H9 (cell line): ENCODE data around the gene CCDC110. TPM values are rescaled to one million over a fixed set of nuclear protein-coding genes. Genes with fewer than 3 reads are reported as not detected.
A peak's percentile ranks its signal among the peaks of the same experiment; 100 is the strongest.

Experiments used
- DNase-seq: peaks from one replicate; pipeline ENCODE4 v3.0.0-alpha.2; 2017
- H2AFZ ChIP-seq: one replicate; pipeline ENCODE4 v1.6.1; 2013; ENCODE audit warnings: mild to moderate bottlenecking, low read length, control low read depth, moderate library complexity
- H2AK5ac ChIP-seq: 2 replicates; pipeline ENCODE4 v1.6.1; 2013; ENCODE audit warnings: low read length, control low read depth, mixed read lengths; ENCODE audit not compliant: insufficient read length
- H2BK120ac ChIP-seq: one replicate; pipeline ENCODE4 v1.6.1; 2013; ENCODE audit warnings: low read depth, mild to moderate bottlenecking, low read length, control low read depth, inconsistent platforms; ENCODE audit not compliant: poor library complexity, severe bottlenecking
- H2BK12ac ChIP-seq: 2 replicates; pipeline ENCODE4 v1.6.1; 2013; ENCODE audit warnings: low read length, control low read depth, mixed read lengths, low read depth; ENCODE audit not compliant: insufficient read length
- H2BK15ac ChIP-seq: 2 replicates; pipeline ENCODE4 v1.6.1; 2013; ENCODE audit warnings: low read depth, low read length, control low read depth
- H2BK20ac ChIP-seq: one replicate; pipeline ENCODE4 v1.6.1; 2013; ENCODE audit warnings: low read depth, mild to moderate bottlenecking, low read length, control low read depth, inconsistent platforms; ENCODE audit not compliant: poor library complexity, severe bottlenecking
- H2BK5ac ChIP-seq: 2 replicates; pipeline ENCODE4 v1.6.1; 2013; ENCODE audit warnings: low read length, control low read depth, mixed read lengths; ENCODE audit not compliant: insufficient read length
- H3K14ac ChIP-seq: 2 replicates; pipeline ENCODE4 v1.6.1; 2013; ENCODE audit warnings: low read length, control low read depth; ENCODE audit not compliant: insufficient read depth
- H3K18ac ChIP-seq: 2 replicates; pipeline ENCODE4 v1.6.1; 2013; ENCODE audit warnings: low read depth, mild to moderate bottlenecking, mixed read lengths, low read length, control low read depth; ENCODE audit not compliant: insufficient read length
- H3K23ac ChIP-seq: 2 replicates; pipeline ENCODE4 v1.6.1; 2013; ENCODE audit warnings: low read length, control low read depth, mixed read lengths, low read depth; ENCODE audit not compliant: insufficient read length
- H3K23me2 ChIP-seq: 2 replicates; pipeline ENCODE4 v1.6.1; 2013; ENCODE audit warnings: low read depth, mild to moderate bottlenecking, mixed read lengths, low read length, control low read depth; ENCODE audit not compliant: insufficient read length, poor library complexity, severe bottlenecking
- H3K27ac ChIP-seq: 2 replicates; pipeline ENCODE4 v1.5.1; 2013; ENCODE audit warnings: low read length, control low read depth, mixed read lengths, low read depth; ENCODE audit not compliant: insufficient read length
- H3K27me3 ChIP-seq: 2 replicates; pipeline ENCODE4 v1.6.1; 2013; ENCODE audit warnings: low read length, control low read depth, inconsistent platforms; ENCODE audit not compliant: insufficient read depth
- H3K4ac ChIP-seq: 2 replicates; pipeline ENCODE4 v1.6.1; 2013; ENCODE audit warnings: low read depth, mild to moderate bottlenecking, control low read depth, inconsistent platforms, low read length, moderate library complexity
- H3K4me1 ChIP-seq: 2 replicates; pipeline ENCODE4 v1.6.1; 2013; ENCODE audit warnings: low read length, control low read depth, inconsistent platforms; ENCODE audit not compliant: insufficient read depth
- H3K4me2 ChIP-seq: 2 replicates; pipeline ENCODE4 v1.6.1; 2013; ENCODE audit warnings: low read length, control low read depth, mixed read lengths; ENCODE audit not compliant: insufficient read length, insufficient read depth
- H3K56ac ChIP-seq: 2 replicates; pipeline ENCODE4 v1.6.1; 2013; ENCODE audit warnings: low read depth, mild to moderate bottlenecking, mixed read lengths, low read length, control low read depth; ENCODE audit not compliant: insufficient read length
- H3K79me1 ChIP-seq: 2 replicates; pipeline ENCODE4 v1.6.1; 2013; ENCODE audit warnings: low read depth, mild to moderate bottlenecking, moderate library complexity, low read length, control low read depth, inconsistent platforms; ENCODE audit not compliant: insufficient read depth, poor library complexity, severe bottlenecking
- H3K79me2 ChIP-seq: 2 replicates; pipeline ENCODE4 v1.6.1; 2013; ENCODE audit warnings: low read length, control low read depth, inconsistent platforms; ENCODE audit not compliant: insufficient read depth
- H3K9ac ChIP-seq: 2 replicates; pipeline ENCODE4 v1.6.1; 2013; ENCODE audit warnings: low read length, control low read depth, mixed read lengths; ENCODE audit not compliant: insufficient read length; ENCODE audit errors: extremely low read depth
- H3K9me3 ChIP-seq: one replicate; pipeline ENCODE4 v1.6.1; 2013; ENCODE audit warnings: low read depth, low read length, inconsistent platforms; ENCODE audit not compliant: control insufficient read depth
- H3T11ph ChIP-seq: one replicate; pipeline ENCODE4 v1.6.1; 2013; ENCODE audit warnings: mild to moderate bottlenecking, low read length, control low read depth, inconsistent platforms
- H4K20me1 ChIP-seq: one replicate; pipeline ENCODE4 v1.6.1; 2013; ENCODE audit not compliant: control insufficient read depth, insufficient read length, insufficient read depth
- H4K5ac ChIP-seq: 2 replicates; pipeline ENCODE4 v1.6.1; 2013; ENCODE audit warnings: low read depth, mild to moderate bottlenecking, mixed read lengths, low read length, control low read depth; ENCODE audit not compliant: insufficient read length
- H4K8ac ChIP-seq: replicated peaks from 2 replicates; pipeline ENCODE4 v1.6.1; 2013; ENCODE audit warnings: low read length, control low read depth, mixed read lengths, low read depth; ENCODE audit not compliant: insufficient read length
- H4K91ac ChIP-seq: 2 replicates; pipeline ENCODE4 v1.6.1; 2013; ENCODE audit warnings: low read depth, mild to moderate bottlenecking, moderate library complexity, mixed read lengths, low read length, control low read depth; ENCODE audit not compliant: insufficient read length
- H3K27ac Mint-ChIP-seq, 3 experiments: 2 replicates in 2 of 3; 3 replicates in 1 of 3; pipeline ENCODE4 v1.8.0; 2020 to 2021; ENCODE audit warnings: mixed read lengths in 3 of 3, mild to moderate bottlenecking in 1 of 3, moderate library complexity in 1 of 3
- H3K27me3 Mint-ChIP-seq: 2 replicates; pipeline ENCODE4 v1.8.0; 2021; ENCODE audit warnings: low read depth, mild to moderate bottlenecking, moderate library complexity, mixed read lengths
- H3K36me3 Mint-ChIP-seq, 3 experiments: 2 replicates in 2 of 3; 3 replicates in 1 of 3; pipeline ENCODE4 v1.8.0; 2020 to 2021; ENCODE audit warnings: low read depth in 3 of 3, mixed read lengths in 3 of 3; ENCODE audit not compliant: insufficient read depth in 1 of 3
- H3K4me1 Mint-ChIP-seq, 2 experiments: 2 replicates each; pipeline ENCODE4 v1.8.0; 2020; ENCODE audit warnings: mixed read lengths in 2 of 2
- H3K4me3 Mint-ChIP-seq, 2 experiments: 2 replicates in 1 of 2; 3 replicates in 1 of 2; pipeline ENCODE4 v1.8.0; 2020 to 2021; ENCODE audit warnings: mild to moderate bottlenecking in 2 of 2, mixed read lengths in 2 of 2, moderate library complexity in 1 of 2
- H3K9me3 Mint-ChIP-seq, 2 experiments: 2 replicates in 1 of 2; 3 replicates in 1 of 2; pipeline ENCODE4 v1.8.0; 2020; ENCODE audit warnings: mild to moderate bottlenecking in 2 of 2, mixed read lengths in 2 of 2, moderate library complexity in 1 of 2
- CTCF ChIP-seq: fragments of 200-600 bp; sonication (generic); conservative IDR thresholded peaks from 3 replicates; pipeline ENCODE4 v1.8.0; 2021; ENCODE audit warnings: antibody characterized with exemption, mild to moderate bottlenecking
- WGBS: extraction: QIAGEN DNeasy Blood & Tissue Kit; methylation state at CpG from one replicate; pipeline ENCODE4 v1.1.7; 2013; ENCODE audit warnings: missing lambda C conversion rate, low lambda C conversion rate, mixed read lengths; ENCODE audit not compliant: insufficient read length; ENCODE audit errors: extremely low coverage; 5-methylcytosine and 5-hydroxymethylcytosine counted together
- total RNA-seq: library from RNA; stranded (reverse); gene quantifications from 2 replicates; pipeline ENCODE4 v1.2.1, GENCODE V29; 2021

The CCDC110 gene
- total RNA-seq, 1 experiment from 2014 or later: 2.3 TPM

DNA sequence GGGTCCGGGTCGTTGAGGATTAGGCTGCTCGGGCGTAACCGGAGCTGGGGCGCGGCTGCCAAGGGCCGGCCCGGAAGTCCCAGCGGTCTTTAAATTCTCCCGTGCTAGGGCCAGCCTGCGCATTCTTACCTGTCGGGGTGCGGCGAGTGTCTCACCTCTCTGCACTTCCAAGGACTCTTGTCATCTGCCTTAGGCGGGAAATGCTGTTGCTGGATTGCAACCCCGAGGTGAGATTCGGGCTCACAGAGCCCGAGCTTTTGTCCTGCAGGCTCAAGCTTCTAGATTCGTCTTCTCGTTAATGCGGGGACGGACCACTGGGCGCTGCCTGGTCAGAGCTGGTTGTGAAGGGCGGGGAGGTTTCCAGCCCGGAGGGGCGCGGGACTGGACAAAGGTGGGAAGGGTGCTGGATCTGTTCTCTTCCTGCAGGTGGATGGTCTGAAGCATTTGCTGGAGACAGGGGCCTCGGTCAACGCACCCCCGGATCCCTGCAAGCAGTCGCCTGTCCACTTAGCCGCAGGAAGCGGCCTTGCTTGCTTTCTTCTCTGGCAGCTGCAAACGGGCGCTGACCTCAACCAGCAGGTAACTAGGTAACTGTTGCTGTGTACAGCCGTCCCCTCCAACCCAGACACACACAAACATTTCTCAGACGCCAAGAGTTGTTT lies 74.7 kb downstream of the CCDC110 start, which contains the start of gene ANKRD37:
ANKRD37 (plus strand) TSS at position 118 of the 662 bp plus-strand sequence; CDS start at position 201, 83 bp downstream.
- Histone ChIP-seq H3K9me3 (no peaks in the 10 kb centered on the region), H4K8ac (no peak within 1 kb of the TSS), H2BK12ac (no peak within 1 kb of the TSS), H4K5ac (no peak within 1 kb of the TSS), H3T11ph (no peak within 1 kb of the TSS), H3K18ac (peak within 1 kb of the TSS; percentile 63), H3K4me2 (peak within 1 kb of the TSS; percentile 72), H3K27me3 (no peaks in the 10 kb centered on the region), H2BK5ac (no peak within 1 kb of the TSS), H3K14ac (peak within 1 kb of the TSS; percentile 74), H3K56ac (no peak within 1 kb of the TSS), H4K20me1 (no peaks in the 10 kb centered on the region), H2AK5ac (no peak within 1 kb of the TSS), H3K27ac (no peak within 1 kb of the TSS), H3K23me2 (peaks cover 9% of the 10 kb centered on the region), H2BK15ac (no peak within 1 kb of the TSS), H3K79me2 (no peaks in the 10 kb centered on the region), H3K23ac (no peak within 1 kb of the TSS), H3K79me1 (no peaks in the 10 kb centered on the region), H2BK20ac (no peak within 1 kb of the TSS), H4K91ac (no peak within 1 kb of the TSS), H3K4ac (no peak within 1 kb of the TSS; the same call in 1 of the 2 replicates), H3K4me1 (no peaks in the 10 kb centered on the region), H3K9ac (peak within 1 kb of the TSS; percentile 8), H2AFZ (no peak within 1 kb of the TSS), H2BK120ac (no peak within 1 kb of the TSS)
- Mint-ChIP-seq H3K9me3 (peaks cover 2% of the 10 kb centered on the region in 2 experiments; a peak in 3 of 5 replicates), H3K27me3 (peaks cover 2% of the 10 kb centered on the region; the same call in 1 of the 2 replicates), H3K4me1 (peaks cover 18 to 24% of the 10 kb centered on the region in 2 experiments), H3K27ac (peak within 1 kb of the TSS; percentile 74 to 96 (median 82); a peak in 6 of 7 replicates), H3K36me3 (peaks cover 0 to 34% (median 32%) of the 10 kb centered on the region in 3 experiments; a peak in 6 of 7 replicates), H3K4me3 (peak within 1 kb of the TSS; percentile 81 to 87)
- peak; percentile 16; the same call in 1 of the 3 replicates for TF ChIP-seq CTCF
- WGBS: no CpG with 5 or more reads among the region's 38 CpGs
- DNase-seq: peak; percentile 69
